HG03280 (cell line): ENCODE results near the gene AP1M1.

ENCODE experiments used
- ATAC-seq: cut with Tn5 transposase; IDR thresholded peaks from one replicate; pipeline ENCODE4 v1.9.1; 2021; ENCODE audit warnings: mild to moderate bottlenecking, moderate library complexity; ENCODE audit not compliant: unreplicated experiment

AP1M1 gene

GRCh38 chr19:16293118-16294091 lies 95.7 kb downstream of the AP1M1 start:
- ATAC-seq, result no peak

GRCh38 chr19:16295057-16295456 lies 97.3 kb downstream of the AP1M1 start:
- ATAC-seq, result no peak
